ENCODE results near the gene MAPK13.

DNA sequence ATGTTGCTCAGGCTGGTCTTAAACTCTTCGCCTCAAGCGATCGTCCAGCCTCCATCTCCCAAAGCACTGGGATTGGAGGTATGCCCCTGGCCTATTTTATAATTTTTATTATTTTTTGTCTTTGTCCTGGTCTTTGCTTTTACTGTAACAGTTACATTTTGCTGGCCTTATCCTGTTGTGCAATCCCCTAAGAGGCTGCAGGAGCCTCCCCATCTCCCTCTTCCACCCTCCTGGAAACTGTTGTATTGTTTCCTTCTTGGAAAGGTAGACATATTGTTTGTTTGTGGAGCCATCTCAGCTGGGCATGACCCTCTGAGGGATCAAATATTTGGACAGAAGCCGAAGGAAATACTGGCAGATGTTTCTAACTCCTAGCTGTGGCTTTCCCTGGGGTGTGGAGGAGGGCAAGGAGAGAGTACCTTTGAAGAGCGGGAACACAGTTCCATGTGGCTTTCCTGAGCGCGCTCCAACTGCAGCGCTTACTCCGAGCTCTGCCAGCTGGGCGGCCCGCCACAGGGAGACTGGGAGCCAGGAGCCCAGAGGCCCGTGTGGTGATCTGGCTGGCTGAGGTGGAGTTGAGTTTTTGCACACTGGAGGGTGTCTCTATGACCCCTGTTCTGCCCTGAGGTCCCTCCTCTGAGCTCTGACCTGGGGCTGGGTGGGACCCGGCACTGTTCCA lies 4.9 kb downstream of the MAPK13 start:
- TF ChIP-seq ZNF263 (CRISPR knock-in tag; IDR thresholded peaks at IDR 0.05; ENCODE audit: low read depth), result no peak
- no peak for TF ChIP-seq SP1 (CRISPR knock-in tag; conservative IDR thresholded peaks at IDR 0.05)
- no peak for TF ChIP-seq ZNF219 (CRISPR knock-in tag; IDR thresholded peaks at IDR 0.05; ENCODE audit: borderline replicate concordance)
- TF ChIP-seq, protein P1, sequence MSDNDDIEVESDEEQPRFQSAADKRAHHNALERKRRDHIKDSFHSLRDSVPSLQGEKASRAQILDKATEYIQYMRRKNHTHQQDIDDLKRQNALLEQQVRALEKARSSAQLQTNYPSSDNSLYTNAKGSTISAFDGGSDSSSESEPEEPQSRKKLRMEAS (CRISPR knock-in tag; IDR thresholded peaks at IDR 0.05), result no peak
- TF ChIP-seq CTCF (IDR thresholded peaks at IDR 0.05), result no peak
- TF ChIP-seq CBFB (CRISPR knock-in tag; IDR thresholded peaks at IDR 0.05; ENCODE audit: low read depth), result no peak
- TF ChIP-seq ETV6 (CRISPR knock-in tag; IDR thresholded peaks at IDR 0.05), result no peak
- TF ChIP-seq FOXJ3 (CRISPR knock-in tag; IDR thresholded peaks at IDR 0.05; ENCODE audit: borderline replicate concordance), result no peak
- no peak for TF ChIP-seq HMGXB4 (CRISPR knock-in tag; IDR thresholded peaks at IDR 0.05)
- TF ChIP-seq, protein P2, sequence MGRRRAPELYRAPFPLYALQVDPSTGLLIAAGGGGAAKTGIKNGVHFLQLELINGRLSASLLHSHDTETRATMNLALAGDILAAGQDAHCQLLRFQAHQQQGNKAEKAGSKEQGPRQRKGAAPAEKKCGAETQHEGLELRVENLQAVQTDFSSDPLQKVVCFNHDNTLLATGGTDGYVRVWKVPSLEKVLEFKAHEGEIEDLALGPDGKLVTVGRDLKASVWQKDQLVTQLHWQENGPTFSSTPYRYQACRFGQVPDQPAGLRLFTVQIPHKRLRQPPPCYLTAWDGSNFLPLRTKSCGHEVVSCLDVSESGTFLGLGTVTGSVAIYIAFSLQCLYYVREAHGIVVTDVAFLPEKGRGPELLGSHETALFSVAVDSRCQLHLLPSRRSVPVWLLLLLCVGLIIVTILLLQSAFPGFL (CRISPR knock-in tag; IDR thresholded peaks at IDR 0.05; ENCODE audit: borderline replicate concordance), result no peak
- TF ChIP-seq CREB1 (CRISPR knock-in tag; IDR thresholded peaks at IDR 0.05), result no peak

Data from WTC11 (cell line).